ENCODE measurements around the gene SLX9.

SLX9 gene

GRCh38 chr21:44921928-44922327 is 17.9 kb upstream of the SLX9 start:
- TF ChIP-seq FOXM1 (IDR thresholded peaks at IDR 0.05; ENCODE audit: borderline replicate concordance) (no peak), SUZ12 (IDR thresholded peaks at IDR 0.05) (no peak), LEF1 (IDR thresholded peaks at IDR 0.05; ENCODE audit: borderline replicate concordance) (no peak), ARNT (IDR thresholded peaks at IDR 0.05) (no peak), FOXK2 (IDR thresholded peaks at IDR 0.05) (no peak), TARDBP (IDR thresholded peaks at IDR 0.05) (no peak), CTBP1 (IDR thresholded peaks at IDR 0.05; ENCODE audit: borderline replicate concordance) (no peak), BHLHE40 (IDR thresholded peaks at IDR 0.05; ENCODE audit: borderline replicate concordance) (no peak), L3MBTL2 (conservative IDR thresholded peaks at IDR 0.05) (no peak), ZNF384 (IDR thresholded peaks at IDR 0.05) (no peak)
- DNase-seq (ENCODE audit: extremely low spot score), result no peak
- POLR2A ChIA-PET, result no interaction called here
- CTCF ChIA-PET, result no interaction called here

GRCh38 chr21:44923480-44924084 is 16.2 kb upstream of the SLX9 start:
- ChIA-PET POLR2A (no interaction called here), CTCF (no interaction called here)
- TF ChIP-seq FOXM1 (IDR thresholded peaks at IDR 0.05; ENCODE audit: borderline replicate concordance) (no peak), SP1 (IDR thresholded peaks at IDR 0.05) (no peak), CTBP1 (IDR thresholded peaks at IDR 0.05; ENCODE audit: borderline replicate concordance) (no peak), ELF4 (IDR thresholded peaks at IDR 0.05) (no peak), ZNF384 (IDR thresholded peaks at IDR 0.05) (no peak), SUZ12 (IDR thresholded peaks at IDR 0.05) (no peak), NFRKB (IDR thresholded peaks at IDR 0.05) (no peak), BHLHE40 (IDR thresholded peaks at IDR 0.05; ENCODE audit: borderline replicate concordance) (no peak), FOXA1 (IDR thresholded peaks at IDR 0.05) (no peak), HDGF (IDR thresholded peaks at IDR 0.05; ENCODE audit: borderline replicate concordance) (no peak), PKNOX1 (IDR thresholded peaks at IDR 0.05) (no peak), FOXK2 (IDR thresholded peaks at IDR 0.05) (no peak), LEF1 (IDR thresholded peaks at IDR 0.05; ENCODE audit: borderline replicate concordance) (no peak), L3MBTL2 (conservative IDR thresholded peaks at IDR 0.05) (no peak), ARNT (IDR thresholded peaks at IDR 0.05) (no peak), TARDBP (IDR thresholded peaks at IDR 0.05) (no peak)
- no peak for DNase-seq (ENCODE audit: extremely low spot score)

GRCh38 chr21:44924606-44925377 is 15.0 kb upstream of the SLX9 start:
- ChIA-PET CTCF (interaction anchor here (0.6 kb wide), 1 partner anchor 226 kb away, joined by 3 read pairs; no protein-coding TSS in a partner anchor), POLR2A (no interaction called here)
- TF ChIP-seq LEF1 (IDR thresholded peaks at IDR 0.05; ENCODE audit: borderline replicate concordance) (no peak), FOXA1 (IDR thresholded peaks at IDR 0.05) (no peak), BHLHE40 (IDR thresholded peaks at IDR 0.05; ENCODE audit: borderline replicate concordance) (no peak), SP1 (IDR thresholded peaks at IDR 0.05) (no peak), SUZ12 (IDR thresholded peaks at IDR 0.05) (no peak), ARNT (IDR thresholded peaks at IDR 0.05) (no peak), ELF4 (IDR thresholded peaks at IDR 0.05) (no peak), L3MBTL2 (conservative IDR thresholded peaks at IDR 0.05) (no peak), NFRKB (IDR thresholded peaks at IDR 0.05) (no peak), HDGF (IDR thresholded peaks at IDR 0.05; ENCODE audit: borderline replicate concordance) (no peak)
- no peak for DNase-seq (ENCODE audit: extremely low spot score)

GRCh38 chr21:44925378-44925755 is 14.5 kb upstream of the SLX9 start:
- ChIA-PET CTCF (interaction anchor here (0.6 kb wide), 1 partner anchor 227 kb away, joined by 3 read pairs; no protein-coding TSS in a partner anchor), POLR2A (no interaction called here)
- TF ChIP-seq NFRKB (IDR thresholded peaks at IDR 0.05), result no peak
- TF ChIP-seq CTBP1 (IDR thresholded peaks at IDR 0.05; ENCODE audit: borderline replicate concordance), result no peak
- no peak for DNase-seq (ENCODE audit: extremely low spot score)

GRCh38 chr21:44926331-44927101 is 13.3 kb upstream of the SLX9 start:
- ChIA-PET POLR2A (no interaction called here), CTCF (interaction anchor here (1.2 kb wide), 1 partner anchor 18 kb away, joined by 3 read pairs; no protein-coding TSS in a partner anchor)
- DNase-seq (ENCODE audit: extremely low spot score), result no peak
- TF ChIP-seq BHLHE40 (IDR thresholded peaks at IDR 0.05; ENCODE audit: borderline replicate concordance), result no peak
- TF ChIP-seq SUZ12 (IDR thresholded peaks at IDR 0.05), result no peak
- TF ChIP-seq L3MBTL2 (conservative IDR thresholded peaks at IDR 0.05), result no peak
- TF ChIP-seq FOXM1 (IDR thresholded peaks at IDR 0.05; ENCODE audit: borderline replicate concordance), result no peak
- TF ChIP-seq NFRKB (IDR thresholded peaks at IDR 0.05), result no peak
- no peak for TF ChIP-seq ARNT (IDR thresholded peaks at IDR 0.05)

GRCh38 chr21:44927259-44927586 is 12.6 kb upstream of the SLX9 start:
- no peak for TF ChIP-seq L3MBTL2 (conservative IDR thresholded peaks at IDR 0.05)
- TF ChIP-seq NFRKB (IDR thresholded peaks at IDR 0.05), result no peak
- no peak for TF ChIP-seq FOXA1 (IDR thresholded peaks at IDR 0.05)
- TF ChIP-seq TARDBP (IDR thresholded peaks at IDR 0.05), result no peak
- TF ChIP-seq ZNF384 (IDR thresholded peaks at IDR 0.05), result no peak
- no peak for TF ChIP-seq FOXM1 (IDR thresholded peaks at IDR 0.05; ENCODE audit: borderline replicate concordance)
- no peak for TF ChIP-seq SUZ12 (IDR thresholded peaks at IDR 0.05)
- TF ChIP-seq HDGF (IDR thresholded peaks at IDR 0.05; ENCODE audit: borderline replicate concordance), result no peak
- no peak for TF ChIP-seq CTBP1 (IDR thresholded peaks at IDR 0.05; ENCODE audit: borderline replicate concordance)
- TF ChIP-seq SP1 (IDR thresholded peaks at IDR 0.05), result no peak
- no peak for TF ChIP-seq FOXK2 (IDR thresholded peaks at IDR 0.05)
- TF ChIP-seq LEF1 (IDR thresholded peaks at IDR 0.05; ENCODE audit: borderline replicate concordance), result no peak
- TF ChIP-seq PKNOX1 (IDR thresholded peaks at IDR 0.05), result no peak
- TF ChIP-seq BHLHE40 (IDR thresholded peaks at IDR 0.05; ENCODE audit: borderline replicate concordance), result no peak
- TF ChIP-seq ARNT (IDR thresholded peaks at IDR 0.05), result no peak
- no peak for TF ChIP-seq ELF4 (IDR thresholded peaks at IDR 0.05)
- POLR2A ChIA-PET, result no interaction called here
- no peak for DNase-seq (ENCODE audit: extremely low spot score)
- CTCF ChIA-PET, result interaction anchor here (1.2 kb wide), 1 partner anchor 19 kb away, joined by 3 read pairs; no protein-coding TSS in a partner anchor
